Spleen (tissue), 7 donors: ENCODE results near the gene ZNF107.

ENCODE experiments used
- POLR2A ChIP-seq, 3 donors: fragments of 450-650 bp; IDR thresholded peaks; one replicate each; pipeline ENCODE4 v1.5.1; 2017; ENCODE audit warnings: antibody characterized with exemption in 3 of 3, mild to moderate bottlenecking in 1 of 3
- TF ChIP-seq, protein P1 (sequence below), 11 experiments: fragments of 200-600 bp in 7 of 11; fragments of 450-650 bp in 4 of 11; sonication (generic) in 4 of 11; IDR thresholded peaks in 8 of 11; conservative IDR thresholded peaks in 3 of 11; 1 replicate in 7 of 11; 2 replicates in 4 of 11; pipeline versions ENCODE4 v1.4.0 to v1.8.0; 2016 to 2021; ENCODE audit warnings: antibody characterized with exemption in 11 of 11, inconsistent platforms in 4 of 11, mild to moderate bottlenecking in 1 of 11
- donor health status: DM: no; HTN: no; CAD: no; lungs with moderate emphysema.
- donor health status: DM: no; HTN: no; CAD: no.
- donor health status: DM: no; HTN: no; CAD: no.

DNA sequence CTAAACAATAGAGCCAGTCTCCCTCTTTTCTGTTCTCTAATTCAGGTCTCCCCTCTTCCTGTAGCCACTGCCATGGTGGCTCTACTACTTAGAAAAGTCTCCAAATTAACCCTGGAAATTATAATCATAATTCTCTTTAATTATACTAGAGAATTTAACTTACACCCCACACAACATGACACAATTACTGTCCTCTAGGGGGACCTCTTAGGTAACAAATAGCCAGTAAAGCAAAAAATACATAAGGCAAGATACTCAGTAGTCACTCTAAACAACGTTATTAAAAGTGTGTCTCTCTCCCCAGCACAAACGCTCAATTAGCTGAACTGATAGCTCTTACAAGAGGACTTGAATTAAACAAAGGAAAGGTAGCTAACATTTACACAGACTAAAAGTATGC is 44.3 kb upstream of the ZNF107 start:
- TF ChIP-seq, protein P1, sequence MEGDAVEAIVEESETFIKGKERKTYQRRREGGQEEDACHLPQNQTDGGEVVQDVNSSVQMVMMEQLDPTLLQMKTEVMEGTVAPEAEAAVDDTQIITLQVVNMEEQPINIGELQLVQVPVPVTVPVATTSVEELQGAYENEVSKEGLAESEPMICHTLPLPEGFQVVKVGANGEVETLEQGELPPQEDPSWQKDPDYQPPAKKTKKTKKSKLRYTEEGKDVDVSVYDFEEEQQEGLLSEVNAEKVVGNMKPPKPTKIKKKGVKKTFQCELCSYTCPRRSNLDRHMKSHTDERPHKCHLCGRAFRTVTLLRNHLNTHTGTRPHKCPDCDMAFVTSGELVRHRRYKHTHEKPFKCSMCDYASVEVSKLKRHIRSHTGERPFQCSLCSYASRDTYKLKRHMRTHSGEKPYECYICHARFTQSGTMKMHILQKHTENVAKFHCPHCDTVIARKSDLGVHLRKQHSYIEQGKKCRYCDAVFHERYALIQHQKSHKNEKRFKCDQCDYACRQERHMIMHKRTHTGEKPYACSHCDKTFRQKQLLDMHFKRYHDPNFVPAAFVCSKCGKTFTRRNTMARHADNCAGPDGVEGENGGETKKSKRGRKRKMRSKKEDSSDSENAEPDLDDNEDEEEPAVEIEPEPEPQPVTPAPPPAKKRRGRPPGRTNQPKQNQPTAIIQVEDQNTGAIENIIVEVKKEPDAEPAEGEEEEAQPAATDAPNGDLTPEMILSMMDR (IDR thresholded peaks at IDR 0.05 in 8 of 11, conservative IDR thresholded peaks at IDR 0.05 in 3 of 11): no peak
- TF ChIP-seq POLR2A (IDR thresholded peaks at IDR 0.05): no peak
